ENCODE data around the gene PTPRE.

The PTPRE gene

DNA sequence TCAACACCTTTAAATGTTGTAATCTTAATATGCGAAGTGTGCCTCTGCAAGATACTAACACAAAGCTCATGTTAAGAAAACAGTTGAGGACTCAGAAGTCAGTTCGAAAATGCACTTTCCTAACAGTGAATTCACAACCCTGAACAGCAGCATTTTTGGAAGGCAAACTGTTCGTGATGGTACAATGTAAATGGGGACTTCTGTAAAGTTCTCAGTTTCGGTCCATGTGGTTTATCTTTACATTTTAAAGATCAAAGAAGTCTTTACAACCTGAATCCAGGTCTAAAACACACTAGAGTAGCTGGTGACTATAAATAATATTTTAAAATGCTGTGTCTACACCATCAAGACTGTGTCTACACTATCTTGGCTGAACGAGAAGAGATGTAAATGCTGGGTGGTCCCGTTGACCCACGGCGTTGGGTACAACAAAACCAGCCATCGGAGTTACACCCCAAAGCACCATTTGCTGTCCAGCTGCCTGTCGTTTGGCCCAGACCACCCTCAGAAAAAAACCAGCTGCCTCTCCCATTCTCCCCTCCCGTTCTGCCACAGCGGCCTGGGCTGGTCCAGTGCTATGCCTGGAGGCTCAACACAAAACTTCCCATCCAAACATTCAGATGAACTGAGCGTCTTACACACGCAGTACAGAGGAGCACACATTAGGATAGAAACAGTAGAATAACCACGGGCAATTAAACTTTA lies 176.4 kb downstream of the PTPRE start:
- H2AFZ ChIP-seq (ENCODE audit: low read depth, low read length), result no peak overlapping the region
- no peaks in the 10 kb centered on the region for H3K27me3 ChIP-seq (ENCODE audit: low read depth, low read length)
- no peaks in the 10 kb centered on the region for H3K9me3 ChIP-seq (ENCODE audit: insufficient read depth, low read length)
- no peak overlapping the region for H3K4me2 ChIP-seq (ENCODE audit: low read length)
- TF ChIP-seq CTCF (IDR thresholded peaks at IDR 0.05; ENCODE audit: low read depth, low read length) (no peak), EZH2phosphoT487 (IDR thresholded peaks at IDR 0.05; ENCODE audit: low read depth) (no peak)
- no peak overlapping the region for H3K4me3 ChIP-seq (ENCODE audit: low read length)
- peaks cover 9% of the 10 kb centered on the region for H3K4me1 ChIP-seq (ENCODE audit: low read length)
- H3K79me2 ChIP-seq (ENCODE audit: low read length), result no peaks in the 10 kb centered on the region
- H3K27ac ChIP-seq (ENCODE audit: low read length), result no peak overlapping the region
- H3K9ac ChIP-seq (ENCODE audit: low read length), result no peak overlapping the region
- H4K20me1 ChIP-seq (ENCODE audit: insufficient read depth, low read length), result no peaks in the 10 kb centered on the region
- H3K36me3 ChIP-seq (replicated peaks; ENCODE audit: low read depth, low read length), result peaks cover 26% of the 10 kb centered on the region

DNA sequence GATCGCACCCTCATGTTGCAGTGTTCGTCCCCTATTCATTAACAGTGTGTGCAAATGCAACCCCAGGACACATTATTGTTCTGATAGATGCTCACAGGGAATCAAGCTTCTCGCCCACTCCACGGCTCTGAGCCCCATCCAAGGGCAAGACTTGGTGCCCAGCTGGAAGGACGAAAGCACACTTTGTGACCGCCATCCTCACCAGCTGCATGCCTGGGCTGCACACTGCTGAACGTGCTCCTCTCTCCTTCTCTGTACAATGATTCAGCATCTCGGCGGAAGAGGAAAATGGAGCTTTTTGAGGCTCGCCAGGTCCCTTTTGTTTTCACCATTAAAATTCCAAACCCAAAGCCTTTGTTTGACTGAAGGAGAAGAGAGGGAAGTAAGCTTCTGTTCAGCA lies 177.5 kb downstream of the PTPRE start:
- H3K4me3 ChIP-seq (ENCODE audit: low read length), result no peak overlapping the region
- H3K27ac ChIP-seq (ENCODE audit: low read length), result no peak overlapping the region
- H3K36me3 ChIP-seq (replicated peaks; ENCODE audit: low read depth, low read length), result peaks cover 18% of the 10 kb centered on the region
- H3K4me2 ChIP-seq (ENCODE audit: low read length), result no peak overlapping the region
- TF ChIP-seq CTCF (IDR thresholded peaks at IDR 0.05; ENCODE audit: low read depth, low read length), result no peak
- no peak for TF ChIP-seq EZH2phosphoT487 (IDR thresholded peaks at IDR 0.05; ENCODE audit: low read depth)
- H3K4me1 ChIP-seq (ENCODE audit: low read length), result peaks cover 16% of the 10 kb centered on the region
- no peaks in the 10 kb centered on the region for H3K79me2 ChIP-seq (ENCODE audit: low read length)
- no peaks in the 10 kb centered on the region for H4K20me1 ChIP-seq (ENCODE audit: insufficient read depth, low read length)
- no peaks in the 10 kb centered on the region for H3K9me3 ChIP-seq (ENCODE audit: insufficient read depth, low read length)
- H2AFZ ChIP-seq (ENCODE audit: low read depth, low read length), result no peak overlapping the region
- no peak overlapping the region for H3K9ac ChIP-seq (ENCODE audit: low read length)
- H3K27me3 ChIP-seq (ENCODE audit: low read depth, low read length), result no peaks in the 10 kb centered on the region

DNA sequence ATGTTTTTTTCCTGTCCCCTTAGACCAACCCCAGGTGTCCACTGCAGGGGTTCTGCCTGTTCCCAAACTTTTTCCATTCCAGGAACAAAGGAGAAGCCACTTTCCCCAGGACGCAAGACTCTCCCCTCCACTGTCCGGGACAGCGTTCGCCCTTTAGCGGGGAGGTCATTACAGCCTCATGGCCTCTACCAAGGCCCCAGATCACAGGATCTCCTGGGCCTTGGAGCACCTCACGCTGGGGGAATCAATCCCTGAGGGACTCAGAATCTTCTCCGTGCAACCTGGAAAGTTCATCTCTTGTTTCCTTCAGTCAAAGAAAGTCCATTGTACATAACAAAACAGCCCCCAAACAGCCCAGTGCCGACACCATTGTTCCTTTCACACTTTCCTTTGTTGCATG lies 178.1 kb downstream of the PTPRE start:
- Histone ChIP-seq H3K36me3 (replicated peaks; ENCODE audit: low read depth, low read length) (peaks cover 13% of the 10 kb centered on the region), H3K4me2 (ENCODE audit: low read length) (no peak overlapping the region), H3K4me1 (ENCODE audit: low read length) (peaks cover 16% of the 10 kb centered on the region), H2AFZ (ENCODE audit: low read depth, low read length) (no peak overlapping the region), H3K27me3 (ENCODE audit: low read depth, low read length) (no peaks in the 10 kb centered on the region), H3K4me3 (ENCODE audit: low read length) (no peak overlapping the region), H3K9me3 (ENCODE audit: insufficient read depth, low read length) (no peaks in the 10 kb centered on the region), H3K9ac (ENCODE audit: low read length) (no peak overlapping the region), H4K20me1 (ENCODE audit: insufficient read depth, low read length) (no peaks in the 10 kb centered on the region), H3K79me2 (ENCODE audit: low read length) (no peaks in the 10 kb centered on the region), H3K27ac (ENCODE audit: low read length) (no peak overlapping the region)
- TF ChIP-seq EZH2phosphoT487 (IDR thresholded peaks at IDR 0.05; ENCODE audit: low read depth) (no peak), CTCF (IDR thresholded peaks at IDR 0.05; ENCODE audit: low read depth, low read length) (no peak)

DNA sequence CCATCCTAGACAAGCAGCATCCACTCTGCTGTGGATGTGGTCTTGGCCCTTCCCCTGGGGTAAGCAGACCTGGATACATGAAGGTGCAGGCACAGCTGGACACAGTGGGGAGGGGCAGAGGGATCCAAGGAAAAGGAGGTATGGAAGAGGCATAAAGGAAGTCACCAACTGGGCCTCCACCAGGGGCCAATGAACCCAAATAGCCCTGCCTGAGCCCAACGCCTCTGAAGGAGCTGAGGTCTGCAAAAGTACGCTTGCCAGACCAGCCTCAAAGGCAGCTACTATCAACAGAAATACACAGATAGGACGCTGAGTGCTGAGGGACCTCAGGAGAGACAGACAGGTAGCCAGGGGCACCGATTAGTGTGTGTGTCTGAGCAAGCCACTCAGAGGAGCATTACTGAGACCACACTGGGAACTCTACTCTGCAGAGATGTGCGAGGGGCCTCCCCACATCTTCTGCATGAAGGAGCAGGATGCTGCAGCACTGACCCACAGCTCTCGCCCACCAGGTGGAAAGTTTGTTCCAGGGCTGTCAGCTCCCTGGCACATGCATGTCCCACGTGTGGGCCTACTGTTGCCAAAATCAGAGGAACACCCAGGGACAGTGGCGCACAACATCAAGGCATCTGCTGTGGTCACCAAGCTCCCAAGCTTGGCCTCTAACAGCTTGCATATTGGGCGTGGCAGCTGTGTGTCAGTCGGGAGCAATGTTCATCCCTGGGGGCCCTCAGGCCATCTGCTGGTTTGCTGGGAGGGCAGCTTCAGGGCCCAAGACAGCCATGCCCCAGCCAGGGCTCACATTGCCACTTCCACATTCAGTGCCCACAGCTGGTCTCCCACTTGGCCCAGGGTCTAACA lies 179.3 kb downstream of the PTPRE start:
- H3K27me3 ChIP-seq (ENCODE audit: low read depth, low read length), result no peaks in the 10 kb centered on the region
- H3K9ac ChIP-seq (ENCODE audit: low read length), result no peak overlapping the region
- no peaks in the 10 kb centered on the region for H3K9me3 ChIP-seq (ENCODE audit: insufficient read depth, low read length)
- no peak overlapping the region for H3K4me2 ChIP-seq (ENCODE audit: low read length)
- H2AFZ ChIP-seq (ENCODE audit: low read depth, low read length), result no peak overlapping the region
- H3K36me3 ChIP-seq (replicated peaks; ENCODE audit: low read depth, low read length), result peaks cover 13% of the 10 kb centered on the region
- no peak overlapping the region for H3K27ac ChIP-seq (ENCODE audit: low read length)
- TF ChIP-seq EZH2phosphoT487 (IDR thresholded peaks at IDR 0.05; ENCODE audit: low read depth), result no peak
- TF ChIP-seq CTCF (IDR thresholded peaks at IDR 0.05; ENCODE audit: low read depth, low read length), result no peak
- no peaks in the 10 kb centered on the region for H4K20me1 ChIP-seq (ENCODE audit: insufficient read depth, low read length)
- no peaks in the 10 kb centered on the region for H3K79me2 ChIP-seq (ENCODE audit: low read length)
- no peak overlapping the region for H3K4me3 ChIP-seq (ENCODE audit: low read length)
- peaks cover 16% of the 10 kb centered on the region for H3K4me1 ChIP-seq (ENCODE audit: low read length)
